Measurements from ENCODE around the gene CTBP2.
"Not testable (repeated sequence)": the region's sequence is repeated elsewhere in the genome, so short reads cannot be mapped to it uniquely, and the experiment has no call there.

The CTBP2 gene

DNA sequence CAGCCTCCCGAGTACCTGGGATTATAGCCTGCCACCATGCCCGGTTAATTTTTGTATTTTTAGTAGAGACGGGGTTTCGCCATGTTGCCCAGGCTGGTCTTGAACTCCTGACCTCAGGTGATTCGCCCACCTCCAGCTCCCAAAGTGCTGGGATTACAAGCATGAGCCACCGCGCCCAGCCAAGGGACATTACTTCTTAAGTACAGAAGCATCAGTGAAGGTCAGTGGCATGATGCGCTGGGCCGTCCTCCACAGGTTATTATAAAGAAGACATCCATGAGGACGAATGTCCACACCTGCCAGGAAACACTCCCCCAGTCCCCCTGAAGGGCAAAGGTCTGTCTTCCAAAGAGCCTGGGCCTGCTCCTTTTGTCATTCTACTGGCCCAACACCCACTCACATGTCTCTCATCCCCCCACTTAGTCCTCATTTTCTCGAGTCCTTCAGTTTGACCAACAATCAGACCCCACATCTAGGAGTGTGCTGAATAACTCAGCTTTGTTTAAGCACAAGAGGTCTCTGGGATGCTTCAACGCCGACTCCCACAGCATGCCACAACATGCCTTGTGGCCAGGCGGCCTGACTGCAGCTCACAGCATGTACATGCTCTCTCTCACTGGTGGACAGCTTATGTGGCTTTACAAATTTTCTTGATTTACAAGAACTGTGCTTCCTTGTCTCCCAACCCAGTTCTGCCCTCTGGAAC is 73.0 kb downstream of the CTBP2 start:
- no peak for DNase-seq (ENCODE audit: low read depth)

DNA sequence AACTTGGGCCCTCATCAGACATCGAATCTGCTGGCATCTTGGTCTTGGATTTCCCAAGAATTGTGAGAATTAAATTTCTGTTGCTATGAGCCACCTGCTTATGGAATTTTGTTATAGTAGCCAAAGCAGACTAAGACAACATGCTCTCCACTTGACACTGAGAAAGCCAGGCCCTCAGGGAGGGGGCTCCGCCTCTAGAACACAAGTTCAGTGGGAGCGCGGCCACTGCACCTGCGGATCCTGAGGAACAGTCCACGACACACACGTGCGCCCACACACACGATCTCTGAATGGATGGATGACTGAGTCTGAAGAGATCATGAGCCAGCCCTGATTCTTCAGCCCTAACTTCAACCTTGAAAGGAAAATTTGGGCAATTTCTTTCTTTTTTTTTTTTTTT is 73.7 kb downstream of the CTBP2 start:
- no peak for DNase-seq (ENCODE audit: low read depth)

DNA sequence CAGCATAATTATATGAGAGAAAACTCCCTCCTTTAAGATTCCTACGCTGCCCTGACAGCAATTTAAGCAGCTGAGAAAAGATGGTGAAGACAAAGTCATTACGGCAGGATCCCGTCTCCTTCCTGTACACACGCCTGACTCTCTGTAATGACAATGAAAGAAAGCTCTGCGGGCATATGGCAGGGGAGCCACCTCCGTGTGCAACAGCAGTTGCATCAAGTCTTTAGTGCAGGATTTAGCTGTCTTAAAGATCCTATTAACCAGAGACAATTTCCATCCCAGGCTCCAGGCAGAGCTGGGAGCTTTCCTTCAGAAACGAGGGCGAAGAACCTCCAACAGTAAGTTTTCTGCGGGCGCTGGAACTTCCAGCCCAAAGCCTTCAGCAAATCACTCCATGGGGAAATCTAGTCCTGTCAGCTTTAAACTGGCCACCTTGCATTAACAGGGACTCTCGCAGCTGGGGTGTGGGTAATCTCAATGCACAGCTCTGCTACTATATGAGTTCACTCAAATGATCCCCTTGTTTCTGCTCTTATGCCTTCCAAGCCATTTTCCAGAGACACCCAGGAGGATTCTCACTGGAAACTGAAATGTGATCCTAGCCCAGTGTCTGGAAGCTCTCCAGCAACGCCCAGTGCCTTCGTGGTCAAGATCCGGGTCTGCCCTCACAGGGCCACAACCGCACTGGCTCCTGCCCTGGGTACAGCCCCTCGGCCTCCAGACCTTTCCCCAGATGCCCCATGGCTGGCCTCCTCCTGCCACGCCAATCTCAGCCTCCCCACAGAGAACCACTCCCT is 74.9 kb downstream of the CTBP2 start:
- no peak for DNase-seq (ENCODE audit: low read depth)

- DNase-seq (ENCODE audit: low read depth) = no peak
Measured at GRCh38 chr10:125084614-125085257, 75.6 kb downstream of the CTBP2 start.

DNA sequence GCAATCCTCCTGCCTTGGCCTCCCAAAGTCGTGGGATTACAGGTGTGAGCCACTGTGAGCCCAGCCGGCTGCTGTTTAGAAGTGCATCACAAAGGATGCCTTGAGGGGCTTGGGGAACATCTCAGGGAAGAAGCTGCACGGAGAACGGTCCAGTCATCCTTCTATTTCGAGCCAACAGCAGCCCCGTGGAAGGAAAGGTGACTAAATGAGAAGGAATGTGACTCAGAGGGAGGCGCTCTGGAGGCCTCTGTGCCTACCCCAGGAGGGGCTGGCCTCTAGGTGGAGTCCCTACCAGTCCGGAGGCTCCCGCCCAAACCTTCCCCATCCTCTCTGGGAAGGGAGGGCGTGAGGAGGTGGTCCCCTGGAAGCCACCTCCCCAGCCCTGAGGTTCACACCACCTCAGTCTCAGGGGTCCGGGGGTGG is 76.2 kb downstream of the CTBP2 start:
- DNase-seq (ENCODE audit: low read depth) = no peak

DNA sequence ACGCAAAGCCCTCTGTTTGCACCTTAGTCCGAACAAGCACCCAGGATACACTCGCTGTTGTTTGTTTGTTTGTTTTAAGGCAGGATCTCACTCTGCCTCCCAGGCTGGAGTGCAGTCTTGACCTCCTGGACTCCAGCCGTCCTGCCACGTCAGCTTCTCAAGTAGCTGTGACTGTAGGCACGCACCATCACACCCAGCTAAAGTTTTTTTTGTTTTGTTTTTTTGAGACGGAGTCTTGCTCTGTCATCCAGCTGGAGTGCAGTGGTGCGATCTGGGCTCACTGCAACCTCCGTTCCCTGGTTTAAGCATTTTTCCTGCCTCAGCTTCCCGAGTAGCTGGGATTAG is 76.8 kb downstream of the CTBP2 start:
- DNase-seq (ENCODE audit: low read depth) = no peak

DNA sequence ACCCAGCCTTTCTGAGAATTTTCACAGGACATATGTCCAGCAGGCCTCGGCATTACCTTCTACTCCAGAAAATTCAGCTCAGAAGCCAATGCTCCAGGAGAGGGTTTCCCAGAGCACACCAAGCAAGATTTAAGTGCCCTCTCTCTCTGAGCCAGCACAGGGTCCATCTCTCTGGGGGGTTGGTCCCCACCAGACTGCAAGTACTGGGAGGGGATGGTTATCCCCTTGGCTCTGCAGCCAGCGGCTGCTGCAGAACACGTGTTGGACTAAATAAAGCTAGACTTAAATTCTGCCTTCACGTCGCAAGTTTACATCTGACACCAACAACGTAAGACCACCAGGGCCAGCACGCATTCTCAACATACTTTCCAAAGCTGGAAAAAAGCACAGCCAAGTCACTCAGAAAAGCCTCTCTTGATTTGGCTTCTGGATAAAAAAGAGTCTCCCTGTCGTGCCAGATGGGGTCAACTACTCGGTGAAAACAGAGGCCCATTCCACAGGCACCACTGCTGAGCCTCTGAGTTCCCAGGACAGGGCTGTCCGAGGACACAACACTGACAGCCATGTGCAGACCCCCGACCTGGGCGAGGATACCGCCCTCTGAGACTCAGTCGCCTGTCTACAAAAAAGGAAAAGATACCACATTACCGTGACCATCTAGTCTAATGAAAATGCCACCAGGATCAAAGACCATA is 77.3 kb downstream of the CTBP2 start:
- no peak for DNase-seq (ENCODE audit: low read depth)

- not testable (repeated sequence) for DNase-seq (ENCODE audit: low read depth)
Measured at GRCh38 chr10:125082471-125082870, 77.9 kb downstream of the CTBP2 start.

- no peak for DNase-seq (ENCODE audit: low read depth)
Measured at GRCh38 chr10:125081931-125082330, 78.4 kb downstream of the CTBP2 start.

GRCh38 chr10:125080984-125081383 is 79.4 kb downstream of the CTBP2 start:
- no peak for DNase-seq (ENCODE audit: low read depth)

GRCh38 chr10:125080296-125080695 is 80.1 kb downstream of the CTBP2 start:
- no peak for DNase-seq (ENCODE audit: low read depth)

GRCh38 chr10:125079091-125079600 is 81.2 kb downstream of the CTBP2 start:
- no peak for DNase-seq (ENCODE audit: low read depth)

- no peak for DNase-seq (ENCODE audit: low read depth)
Measured at GRCh38 chr10:125076891-125077541, 83.3 kb downstream of the CTBP2 start.

DNA sequence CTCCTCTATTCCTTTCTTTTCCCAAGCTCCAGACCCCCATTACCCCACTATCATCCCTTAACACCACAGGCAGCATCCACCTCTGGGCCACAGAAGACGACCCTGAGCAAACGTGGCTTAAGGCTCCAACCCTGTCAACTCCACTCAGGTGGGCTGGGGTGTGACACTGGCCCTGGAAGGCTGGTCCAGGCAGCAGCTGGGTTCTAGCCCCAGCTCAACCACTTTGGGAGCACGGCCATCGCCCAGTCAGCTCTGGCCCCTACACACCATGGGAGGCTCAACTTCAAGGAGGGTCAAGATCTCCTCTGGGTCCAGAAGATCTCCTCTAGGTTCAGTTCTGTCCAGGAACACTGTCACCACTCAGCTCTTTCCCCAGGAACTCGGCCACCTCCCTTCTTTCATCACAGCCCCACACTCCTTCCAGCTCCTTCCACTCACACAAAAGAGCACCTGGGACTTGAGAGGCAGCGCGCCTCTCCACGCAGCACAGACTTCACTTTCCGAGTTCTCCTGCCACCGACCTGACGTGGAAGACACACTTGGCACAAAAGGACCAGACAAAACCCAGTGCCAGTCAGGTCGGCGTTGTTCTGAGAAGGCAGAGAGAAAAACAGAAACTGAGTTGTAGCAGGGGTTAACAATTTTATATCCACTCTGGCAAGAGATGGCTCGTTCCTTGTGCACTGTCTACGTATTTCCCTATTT is 84.1 kb downstream of the CTBP2 start:
- DNase-seq (ENCODE audit: low read depth) = no peak

DNA sequence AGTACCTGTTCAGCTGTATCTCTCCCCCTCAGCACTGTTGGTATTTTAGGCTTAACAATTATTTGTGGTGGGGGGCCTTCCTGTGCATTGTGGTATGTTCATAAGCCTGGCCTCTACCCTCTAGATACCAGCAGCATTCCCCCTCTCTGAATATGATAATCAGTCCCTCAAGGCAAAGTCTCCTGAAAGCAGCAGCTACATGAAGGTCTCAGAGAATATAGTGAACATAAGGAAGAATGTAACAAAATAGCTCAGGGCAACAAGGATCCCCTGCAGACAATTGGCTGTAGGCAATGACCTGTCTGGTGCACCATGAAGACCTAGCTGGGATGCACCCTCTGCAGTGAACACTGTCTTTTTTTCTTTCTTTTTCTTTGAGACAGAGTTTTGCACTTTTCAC is 86.4 kb downstream of the CTBP2 start:
- no peak for DNase-seq (ENCODE audit: low read depth)

DNA sequence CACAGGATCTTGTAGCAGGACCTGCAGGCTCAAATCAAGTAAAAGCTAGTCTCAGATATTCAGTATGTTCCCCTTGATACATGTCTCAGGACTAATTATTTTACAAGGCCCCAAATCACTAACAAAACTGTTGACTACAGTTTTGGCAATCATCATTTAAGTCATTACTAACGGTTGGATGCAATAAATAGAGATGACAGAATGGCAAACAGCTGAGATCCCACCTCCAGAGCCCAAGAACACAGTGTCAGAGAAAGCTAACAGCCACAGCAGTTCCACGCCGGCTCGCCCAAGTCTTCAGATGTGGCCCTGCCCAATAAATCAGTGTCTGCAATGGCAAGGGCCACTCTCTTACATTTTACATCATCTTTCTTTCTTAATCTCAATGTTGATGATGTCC is 87.6 kb downstream of the CTBP2 start:
- no peak for DNase-seq (ENCODE audit: low read depth)

DNA sequence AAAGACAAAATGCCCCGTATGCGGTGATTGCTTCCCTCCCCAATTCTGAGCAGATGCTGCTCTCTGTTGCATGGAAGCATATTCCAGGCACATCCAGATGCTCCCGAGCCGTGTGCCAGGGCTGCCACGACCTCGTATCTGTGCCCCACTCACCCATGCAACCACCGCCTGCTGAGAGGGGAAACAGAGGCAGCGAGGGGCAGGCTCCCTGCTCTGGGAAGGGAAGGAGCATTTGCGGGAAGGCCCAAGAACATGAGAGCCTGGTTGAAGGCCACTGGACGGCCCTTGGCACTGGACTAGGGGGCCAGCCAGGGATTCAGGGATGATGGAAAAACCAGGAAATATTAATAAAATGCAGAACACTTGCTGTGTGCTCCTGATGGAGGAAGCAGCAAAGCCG is 89.4 kb downstream of the CTBP2 start:
- DNase-seq (ENCODE audit: low read depth) = no peak

DNA sequence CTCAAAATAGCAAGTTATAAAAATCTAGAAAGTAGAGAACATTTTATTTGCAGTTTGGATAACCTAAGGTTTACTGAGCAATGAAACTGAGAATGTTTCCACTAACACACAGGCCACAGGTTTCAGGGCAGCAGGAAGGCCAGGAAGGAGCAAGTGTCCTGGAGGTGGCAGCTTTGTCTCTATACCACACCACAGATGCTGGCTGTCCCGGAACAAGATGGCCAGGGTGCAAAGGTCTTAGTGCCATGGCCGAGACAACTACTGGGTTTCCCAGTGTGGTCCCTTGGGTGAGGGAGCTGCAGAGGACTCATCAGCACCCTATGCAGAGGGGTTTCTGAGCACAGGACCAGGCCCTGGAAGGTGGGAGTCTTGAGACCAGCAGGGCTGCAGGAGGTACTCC is 92.0 kb downstream of the CTBP2 start:
- no peak for DNase-seq (ENCODE audit: low read depth)

DNA sequence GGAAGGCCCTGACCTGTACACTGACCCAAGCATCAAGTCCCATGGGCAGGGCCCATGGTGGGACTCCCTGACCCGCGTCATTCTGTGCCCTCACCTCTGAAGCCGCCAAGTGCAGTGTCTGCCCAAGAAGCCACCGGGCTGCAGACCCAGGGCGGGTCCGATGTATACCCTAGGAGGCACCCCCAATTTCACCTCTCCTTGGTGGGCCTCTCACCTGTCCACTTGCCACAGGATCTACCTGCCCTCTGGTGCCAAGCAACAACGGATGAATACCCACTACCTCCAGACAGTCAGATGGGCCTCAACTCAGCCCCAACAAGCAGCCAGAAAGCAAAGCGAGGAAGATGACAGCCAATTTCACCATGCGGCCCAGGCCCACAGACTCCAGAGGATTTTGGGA is 92.6 kb downstream of the CTBP2 start:
- no peak for DNase-seq (ENCODE audit: low read depth)

- DNase-seq (ENCODE audit: low read depth) = no peak
Measured at GRCh38 chr10:125066764-125067450, 93.5 kb downstream of the CTBP2 start.

Measured in T follicular helper cell (primary cell).